ENCODE data around the gene DLGAP1. TPM values are rescaled to one million over a fixed set of nuclear protein-coding genes. Genes with fewer than 3 reads are reported as not detected.
A peak's percentile ranks its signal among the peaks of the same experiment; 100 is the strongest.

DLGAP1 gene
- total and polyA plus RNA-seq, 2 of the 8 experiments (the other 6 are each of a cell fraction or from before 2014, with no cell fraction given): 11.8 to 16.9 TPM

- TF ChIP-seq CHD7 (IDR thresholded peaks at IDR 0.05; ENCODE audit: insufficient replicate concordance, low read length): no peak
- no peak for TF ChIP-seq POLR2A (IDR thresholded peaks at IDR 0.05; ENCODE audit: control extremely low read depth in 1 of 2, low read depth in 2 of 2, low read length in 2 of 2)
- TF ChIP-seq SUZ12 (IDR thresholded peaks at IDR 0.05; ENCODE audit: low read length): no peak
- TF ChIP-seq CTCF (IDR thresholded peaks at IDR 0.05; ENCODE audit: control extremely low read depth in 1 of 3, insufficient read depth in 1 of 3, low read depth in 1 of 3, low read length in 3 of 3): peak in 2 of 3 experiments; percentile 21 to 45; a peak in 2 of 4 replicates
- no peak for TF ChIP-seq BCL11A (IDR thresholded peaks at IDR 0.05; ENCODE audit: low read depth in 2 of 2, low read length in 2 of 2)
- TF ChIP-seq KDM5A (IDR thresholded peaks at IDR 0.05; ENCODE audit: low read length): no peak
- no peak for TF ChIP-seq SP1 (IDR thresholded peaks at IDR 0.05; ENCODE audit: low read depth, low read length)
- no peak for TF ChIP-seq JUN (IDR thresholded peaks at IDR 0.05; ENCODE audit: low read depth, low read length)
- TF ChIP-seq PHF8 (conservative IDR thresholded peaks at IDR 0.05; ENCODE audit: low read depth, low read length): no peak
These were observed 310.9 kb downstream of the DLGAP1 start (continued) for GRCh38 chr18:4144201-4144600.
